Nephron (organoid): ENCODE results near the gene RAET1L.
"Not testable (repeated sequence)": the region's sequence is repeated elsewhere in the genome, so short reads cannot be mapped to it uniquely, and the experiment has no call there.

Experiments used
- H3K27ac Mint-ChIP-seq, 3 experiments: 2 replicates each; pipeline ENCODE4 v1.8.0; 2020; ENCODE audit warnings: mixed read lengths in 3 of 3, mild to moderate bottlenecking in 2 of 3, moderate library complexity in 1 of 3
- H3K27me3 Mint-ChIP-seq: 2 replicates; pipeline ENCODE4 v1.8.0; 2021; ENCODE audit warnings: low read depth, mild to moderate bottlenecking, moderate library complexity, mixed read lengths
- H3K36me3 Mint-ChIP-seq: 2 replicates; pipeline ENCODE4 v1.8.0; 2020; ENCODE audit warnings: low read depth, mixed read lengths
- H3K4me1 Mint-ChIP-seq: 2 replicates; pipeline ENCODE4 v1.8.0; 2020; ENCODE audit warnings: mixed read lengths
- H3K4me3 Mint-ChIP-seq, 3 experiments: 2 replicates each; pipeline ENCODE4 v1.8.0; 2020; ENCODE audit warnings: mild to moderate bottlenecking in 3 of 3, mixed read lengths in 3 of 3, moderate library complexity in 2 of 3
- H3K9me3 Mint-ChIP-seq: 2 replicates; pipeline ENCODE4 v1.8.0; 2020; ENCODE audit warnings: mixed read lengths
- TF ChIP-seq, protein P1 (sequence below), 3 experiments: fragments of 200-600 bp; sonication (generic); IDR thresholded peaks; one replicate each; pipeline ENCODE4 v1.5.0; 2021; ENCODE audit warnings: antibody characterized with exemption in 3 of 3; ENCODE audit not compliant: unreplicated experiment in 3 of 3

Gene RAET1L

GRCh38 chr6:150068720-150069648 lies 43.7 kb upstream of the RAET1L start, which contains the start of gene ULBP3:
TSS of gene ULBP3 (minus strand) at chr6:150069121. CDS start at chr6:150069066, 55 bp downstream.
- Mint-ChIP-seq H3K4me3 (peak within 1 kb of the TSS; percentile 85 to 89 (median 88)), H3K27ac (peak within 1 kb of the TSS; percentile 19 to 83 (median 51)), H3K4me1 (peaks cover 16% of the 10 kb centered on the region), H3K9me3 (no peaks in the 10 kb centered on the region), H3K36me3 (peaks cover 22% of the 10 kb centered on the region), H3K27me3 (peaks cover 38% of the 10 kb centered on the region)
- TF ChIP-seq, protein P1, sequence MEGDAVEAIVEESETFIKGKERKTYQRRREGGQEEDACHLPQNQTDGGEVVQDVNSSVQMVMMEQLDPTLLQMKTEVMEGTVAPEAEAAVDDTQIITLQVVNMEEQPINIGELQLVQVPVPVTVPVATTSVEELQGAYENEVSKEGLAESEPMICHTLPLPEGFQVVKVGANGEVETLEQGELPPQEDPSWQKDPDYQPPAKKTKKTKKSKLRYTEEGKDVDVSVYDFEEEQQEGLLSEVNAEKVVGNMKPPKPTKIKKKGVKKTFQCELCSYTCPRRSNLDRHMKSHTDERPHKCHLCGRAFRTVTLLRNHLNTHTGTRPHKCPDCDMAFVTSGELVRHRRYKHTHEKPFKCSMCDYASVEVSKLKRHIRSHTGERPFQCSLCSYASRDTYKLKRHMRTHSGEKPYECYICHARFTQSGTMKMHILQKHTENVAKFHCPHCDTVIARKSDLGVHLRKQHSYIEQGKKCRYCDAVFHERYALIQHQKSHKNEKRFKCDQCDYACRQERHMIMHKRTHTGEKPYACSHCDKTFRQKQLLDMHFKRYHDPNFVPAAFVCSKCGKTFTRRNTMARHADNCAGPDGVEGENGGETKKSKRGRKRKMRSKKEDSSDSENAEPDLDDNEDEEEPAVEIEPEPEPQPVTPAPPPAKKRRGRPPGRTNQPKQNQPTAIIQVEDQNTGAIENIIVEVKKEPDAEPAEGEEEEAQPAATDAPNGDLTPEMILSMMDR (IDR thresholded peaks at IDR 0.05; ENCODE audit: unreplicated experiment in 3 of 3), result peak; percentile 43 to 64 (median 44)

DNA sequence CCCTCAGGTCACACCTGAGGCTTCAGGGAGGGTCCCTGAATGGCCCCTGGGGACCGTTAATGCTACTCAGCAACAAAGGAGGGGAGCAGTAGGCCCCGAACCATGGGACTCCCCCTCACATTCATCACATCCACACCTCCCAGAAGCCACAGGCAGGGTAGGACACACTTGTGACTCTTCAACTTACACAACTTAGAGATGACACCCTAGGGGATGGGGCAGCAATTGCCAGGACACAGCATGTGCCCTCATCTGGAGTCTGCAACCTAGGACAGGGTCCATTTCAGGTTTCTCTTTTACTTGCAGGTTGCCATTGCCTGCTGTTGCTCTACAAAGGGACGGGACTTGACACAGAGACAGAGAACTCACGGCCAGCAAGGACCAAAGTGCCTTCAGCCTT lies 42.8 kb upstream of the RAET1L start:
- H3K27ac Mint-ChIP-seq, result peak overlapping the region in 1 of 3 experiments; percentile 51
- peaks cover 28% of the 10 kb centered on the region for H3K36me3 Mint-ChIP-seq
- H3K4me3 Mint-ChIP-seq, result peak overlapping the region; percentile 85 to 89 (median 88)
- TF ChIP-seq, protein P1 (IDR thresholded peaks at IDR 0.05; ENCODE audit: unreplicated experiment in 3 of 3), result no peak
- H3K4me1 Mint-ChIP-seq, result peaks cover 13% of the 10 kb centered on the region
- no peaks in the 10 kb centered on the region for H3K9me3 Mint-ChIP-seq
- H3K27me3 Mint-ChIP-seq, result peaks cover 39% of the 10 kb centered on the region

GRCh38 chr6:150065083-150065482 lies 39.8 kb upstream of the RAET1L start:
- Mint-ChIP-seq H3K4me1 (peaks cover 3% of the 10 kb centered on the region), H3K9me3 (no peaks in the 10 kb centered on the region), H3K27me3 (peaks cover 39% of the 10 kb centered on the region), H3K4me3 (no peak overlapping the region), H3K36me3 (peaks cover 42% of the 10 kb centered on the region), H3K27ac (no peak overlapping the region)
- TF ChIP-seq, protein P1 (IDR thresholded peaks at IDR 0.05; ENCODE audit: unreplicated experiment in 3 of 3), result no peak

DNA sequence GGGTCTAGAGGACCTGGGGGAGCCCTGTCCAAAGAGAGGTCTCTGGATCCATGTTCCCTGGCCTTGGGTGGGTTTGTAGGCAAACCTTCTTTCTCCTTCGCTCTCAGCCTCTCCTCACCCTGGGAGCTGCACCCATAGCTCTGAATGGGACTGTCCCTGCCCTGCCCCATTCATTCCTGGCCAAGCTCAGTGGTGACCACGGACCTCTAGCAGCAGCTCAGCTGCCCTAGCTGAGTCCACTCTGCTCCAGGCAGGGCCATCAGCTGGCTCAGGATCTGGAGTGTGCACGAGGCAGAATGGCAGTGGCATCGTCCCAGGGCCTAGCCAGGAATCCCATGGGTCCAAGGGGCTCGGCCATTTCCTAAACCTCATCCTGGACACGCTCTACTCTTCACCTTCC lies 38.3 kb upstream of the RAET1L start:
- H3K4me3 Mint-ChIP-seq, result no peak overlapping the region
- TF ChIP-seq, protein P1 (IDR thresholded peaks at IDR 0.05; ENCODE audit: unreplicated experiment in 3 of 3), result no peak
- no peak overlapping the region for H3K27ac Mint-ChIP-seq
- peaks cover 42% of the 10 kb centered on the region for H3K36me3 Mint-ChIP-seq
- no peaks in the 10 kb centered on the region for H3K9me3 Mint-ChIP-seq
- H3K4me1 Mint-ChIP-seq, result peaks cover 3% of the 10 kb centered on the region
- H3K27me3 Mint-ChIP-seq, result peaks cover 38% of the 10 kb centered on the region

- H3K9me3 Mint-ChIP-seq, H3K4me1 Mint-ChIP-seq, H3K27ac Mint-ChIP-seq, H3K4me3 Mint-ChIP-seq: not testable (repeated sequence)
- peaks cover 28% of the 10 kb centered on the region for H3K36me3 Mint-ChIP-seq
- H3K27me3 Mint-ChIP-seq, result peaks cover 43% of the 10 kb centered on the region
Measured at GRCh38 chr6:150059973-150060372, 34.6 kb upstream of the RAET1L start.

DNA sequence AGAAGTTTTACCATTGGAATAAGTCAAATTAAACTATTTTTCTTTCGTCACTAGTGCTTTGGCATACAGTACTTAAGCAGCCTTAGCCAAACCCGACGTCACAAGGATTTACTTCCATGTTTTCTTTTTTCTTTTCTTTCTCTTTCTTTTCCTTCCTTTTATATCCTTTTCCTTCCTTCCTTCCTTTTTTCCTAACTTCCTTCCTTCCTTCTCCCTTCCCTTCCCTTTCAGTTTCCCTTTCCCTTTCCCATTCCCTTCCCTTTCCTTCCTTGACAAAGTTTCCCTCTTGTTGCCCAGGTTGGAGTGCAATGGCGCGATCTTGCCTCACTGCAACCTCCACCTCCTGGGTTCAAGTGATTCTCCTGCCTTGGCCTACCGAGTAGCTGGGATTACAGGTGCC lies 33.7 kb upstream of the RAET1L start:
- H3K9me3 Mint-ChIP-seq, result peaks cover 8% of the 10 kb centered on the region

More for the DNA sequence above, 33.7 kb upstream of the RAET1L start:
- TF ChIP-seq, protein P1 (IDR thresholded peaks at IDR 0.05; ENCODE audit: unreplicated experiment in 3 of 3), result no peak
- Mint-ChIP-seq H3K36me3 (peaks cover 20% of the 10 kb centered on the region), H3K4me3 (no peak overlapping the region), H3K4me1 (peaks cover 10% of the 10 kb centered on the region), H3K27me3 (peaks cover 49% of the 10 kb centered on the region), H3K27ac (no peak overlapping the region)
